Transverse colon (tissue), 4 donors: ENCODE data around the gene RET. TPM values are rescaled to one million over a fixed set of nuclear protein-coding genes. Genes with fewer than 3 reads are reported as not detected.

Experiments
- DNase-seq: peaks from one replicate; pipeline ENCODE4 v3.0.0-alpha.2; 2019
- H3K27ac ChIP-seq, 4 donors: fragments of 200-600 bp; sonication (generic); 2 replicates each; pipeline ENCODE4 v1.5.1; 2016 to 2018; ENCODE audit warnings: inconsistent platforms in 4 of 4
- H3K27me3 ChIP-seq: fragments of 200-600 bp; sonication (generic); 2 replicates; pipeline ENCODE4 v1.5.1; 2017; ENCODE audit warnings: inconsistent platforms
- H3K36me3 ChIP-seq, 4 donors: fragments of 200-600 bp; sonication (generic); 2 replicates each; pipeline ENCODE4 v1.5.1; 2017 to 2019; ENCODE audit warnings: inconsistent platforms in 4 of 4
- H3K4me1 ChIP-seq, 4 donors: fragments of 200-600 bp; sonication (generic); 2 replicates each; pipeline ENCODE4 v1.5.1; 2017 to 2020; ENCODE audit warnings: inconsistent platforms in 4 of 4
- H3K4me3 ChIP-seq, 4 donors: fragments of 200-600 bp; sonication (generic); 1 replicate in 1 of 4; 2 replicates in 3 of 4; pipeline versions ENCODE4 v1.5.1 to v1.6.1; 2017 to 2019; ENCODE audit warnings: inconsistent platforms in 4 of 4
- H3K9me3 ChIP-seq, 2 donors: fragments of 200-600 bp; sonication (generic); 2 replicates each; pipeline ENCODE4 v1.5.1; 2017 to 2019; ENCODE audit warnings: inconsistent platforms in 2 of 2
- EP300 ChIP-seq: sonication (generic); formaldehyde crosslinking; IDR thresholded peaks from one replicate; pipeline ENCODE4 v1.6.1; 2017; ENCODE audit warnings: antibody characterized with exemption, low read depth
- POLR2A ChIP-seq: fragments of 450-650 bp; IDR thresholded peaks from one replicate; pipeline ENCODE4 v1.6.1; 2016; ENCODE audit warnings: antibody characterized with exemption, mild to moderate bottlenecking, moderate library complexity
- POLR2AphosphoS5 ChIP-seq, 3 donors: sonication (generic); formaldehyde crosslinking; IDR thresholded peaks; one replicate each; pipeline ENCODE4 v1.6.1; 2016; ENCODE audit warnings: antibody characterized with exemption in 3 of 3
- WGBS, 2 donors: methylation state at CpG; one replicate each; pipeline ENCODE4 v1.1.5; 2018; ENCODE audit warnings: low coverage in 1 of 2; 5-methylcytosine and 5-hydroxymethylcytosine counted together
- in situ Hi-C, 4 donors: fragments of 200-750 bp; cut with MboI; loops; one replicate each; pipeline versions ENCODE4 v1.15.0 to v1.15.1; 2017; ENCODE audit warnings: low sequenced_read_pairs in 3 of 4, low pct_ligation_motif_present in 1 of 4, low pct_unique_long_range_greater_than_20kb in 1 of 4
- intact Hi-C: fragments of 100-400 bp; cut with DNase I; formaldehyde crosslinking; loops from one replicate; pipeline ENCODE4 v1.15.1; 2023; ENCODE audit warnings: low total_unique reads
- total RNA-seq, 4 donors: library from RNA; depleted of rRNA; stranded (reverse); fragments of >200 nt; gene quantifications; one replicate each; pipeline ENCODE4 v1.1.0, GENCODE V29; 2016
- TF ChIP-seq, protein P1 (sequence below), 5 experiments: fragments of 200-600 bp in 3 of 5; fragments of 450-650 bp in 2 of 5; sonication (generic) in 3 of 5; IDR thresholded peaks; 1 replicate in 2 of 5; 2 replicates in 3 of 5; pipeline ENCODE4 v1.5.1; 2016 to 2017; ENCODE audit warnings: antibody characterized with exemption in 5 of 5, inconsistent platforms in 3 of 5, mild to moderate bottlenecking in 2 of 5, moderate library complexity in 1 of 5

RET gene
- total RNA-seq, 4 donors from 2014 or later, result 0.37 to 5.6 (median 1.4) TPM

DNA sequence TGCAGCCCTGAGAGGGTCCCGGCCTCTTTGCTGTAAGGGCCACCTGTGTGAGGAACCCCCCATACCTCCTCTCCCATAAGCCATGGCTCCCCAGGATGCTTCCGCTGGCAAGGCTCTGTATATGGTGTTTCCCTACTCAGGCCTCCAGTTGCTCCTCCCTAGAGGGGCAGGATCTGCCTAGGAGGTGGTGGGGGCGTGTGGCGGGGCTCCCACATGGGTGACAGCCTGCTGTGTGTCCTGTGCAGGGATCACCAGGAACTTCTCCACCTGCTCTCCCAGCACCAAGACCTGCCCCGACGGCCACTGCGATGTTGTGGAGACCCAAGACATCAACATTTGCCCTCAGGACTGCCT lies 35.7 kb downstream of the RET start:
- 90% methylated on average over 7 of the region's 7 CpGs; no CpG with 5 or more reads in 1 of the 2 donors for WGBS, 2 donors
- no peaks in the 10 kb centered on the region for H3K9me3 ChIP-seq
- H3K4me1 ChIP-seq, result no peaks in the 10 kb centered on the region
- intact Hi-C loops (no loop called here), in situ Hi-C loops (loop anchor here in 1 of 4 donors (25.0 kb wide), 1 partner anchor 250 kb away; no protein-coding TSS in a partner anchor)
- no peaks in the 10 kb centered on the region for H3K27me3 ChIP-seq
- H3K36me3 ChIP-seq, result no peaks in the 10 kb centered on the region
- H3K27ac ChIP-seq, result no peak overlapping the region
- H3K4me3 ChIP-seq, result no peak overlapping the region
- TF ChIP-seq, protein P1, sequence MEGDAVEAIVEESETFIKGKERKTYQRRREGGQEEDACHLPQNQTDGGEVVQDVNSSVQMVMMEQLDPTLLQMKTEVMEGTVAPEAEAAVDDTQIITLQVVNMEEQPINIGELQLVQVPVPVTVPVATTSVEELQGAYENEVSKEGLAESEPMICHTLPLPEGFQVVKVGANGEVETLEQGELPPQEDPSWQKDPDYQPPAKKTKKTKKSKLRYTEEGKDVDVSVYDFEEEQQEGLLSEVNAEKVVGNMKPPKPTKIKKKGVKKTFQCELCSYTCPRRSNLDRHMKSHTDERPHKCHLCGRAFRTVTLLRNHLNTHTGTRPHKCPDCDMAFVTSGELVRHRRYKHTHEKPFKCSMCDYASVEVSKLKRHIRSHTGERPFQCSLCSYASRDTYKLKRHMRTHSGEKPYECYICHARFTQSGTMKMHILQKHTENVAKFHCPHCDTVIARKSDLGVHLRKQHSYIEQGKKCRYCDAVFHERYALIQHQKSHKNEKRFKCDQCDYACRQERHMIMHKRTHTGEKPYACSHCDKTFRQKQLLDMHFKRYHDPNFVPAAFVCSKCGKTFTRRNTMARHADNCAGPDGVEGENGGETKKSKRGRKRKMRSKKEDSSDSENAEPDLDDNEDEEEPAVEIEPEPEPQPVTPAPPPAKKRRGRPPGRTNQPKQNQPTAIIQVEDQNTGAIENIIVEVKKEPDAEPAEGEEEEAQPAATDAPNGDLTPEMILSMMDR (IDR thresholded peaks at IDR 0.05), result no peak
- TF ChIP-seq POLR2AphosphoS5 (IDR thresholded peaks at IDR 0.05) (no peak), POLR2A (no peak), EP300 (no peak)
- no peak for DNase-seq

DNA sequence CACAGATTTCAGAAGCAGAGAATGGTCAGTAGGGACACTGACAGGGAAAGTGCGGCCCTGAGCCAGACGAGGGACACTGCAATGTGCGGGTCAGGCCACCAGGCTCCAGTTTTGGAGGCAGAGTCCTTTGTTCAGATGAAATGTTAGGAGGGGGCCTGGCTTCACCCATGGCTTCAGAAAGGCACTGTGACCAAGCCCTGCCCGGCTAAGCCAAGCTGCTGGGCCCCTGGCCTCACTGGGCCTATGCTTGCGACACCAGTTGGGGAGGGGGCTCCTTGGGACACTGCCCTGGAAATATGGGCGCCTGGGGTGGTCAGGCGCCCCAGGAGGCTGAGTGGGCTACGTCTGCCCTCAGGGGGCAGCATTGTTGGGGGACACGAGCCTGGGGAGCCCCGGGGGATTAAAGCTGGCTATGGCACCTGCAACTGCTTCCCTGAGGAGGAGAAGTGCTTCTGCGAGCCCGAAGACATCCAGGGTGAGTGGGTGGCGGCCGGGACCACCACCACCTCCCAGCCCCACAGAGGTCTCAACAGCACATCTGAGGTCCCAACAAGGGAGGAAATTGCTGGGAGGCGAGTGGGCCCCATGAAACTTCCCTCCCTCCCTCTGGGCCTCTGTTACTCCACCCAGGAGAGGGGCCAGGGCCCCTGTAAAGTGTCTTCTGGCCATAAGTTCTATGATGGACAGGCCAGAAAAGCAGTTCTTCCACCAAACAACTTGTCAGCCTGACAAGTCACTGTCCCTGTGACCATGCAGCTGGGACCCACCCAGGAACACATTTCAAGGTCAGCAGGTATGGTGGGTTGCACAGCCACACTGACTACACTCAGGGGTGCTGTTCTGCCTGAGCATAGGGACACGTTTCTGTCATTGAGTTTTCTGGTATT lies 36.6 kb downstream of the RET start:
- no peak overlapping the region for H3K4me3 ChIP-seq
- no peaks in the 10 kb centered on the region for H3K36me3 ChIP-seq
- intact Hi-C loops, result no loop called here
- in situ Hi-C loops, result loop anchor here in 1 of 4 donors (25.0 kb wide), 1 partner anchor 251 kb away; no protein-coding TSS in a partner anchor
- H3K27me3 ChIP-seq, result no peaks in the 10 kb centered on the region
- H3K4me1 ChIP-seq, result no peaks in the 10 kb centered on the region
- whole genome bisulfite sequencing, 2 donors, result 83 to 93% methylated on average over 3 to 16 of the region's 16 CpGs
- no peaks in the 10 kb centered on the region for H3K9me3 ChIP-seq
- no peak overlapping the region for H3K27ac ChIP-seq
- TF ChIP-seq, protein P1 (IDR thresholded peaks at IDR 0.05), result no peak
- no peak for TF ChIP-seq EP300
- TF ChIP-seq POLR2AphosphoS5 (IDR thresholded peaks at IDR 0.05), result no peak
- no peak for TF ChIP-seq POLR2A
- DNase-seq, result no peak

DNA sequence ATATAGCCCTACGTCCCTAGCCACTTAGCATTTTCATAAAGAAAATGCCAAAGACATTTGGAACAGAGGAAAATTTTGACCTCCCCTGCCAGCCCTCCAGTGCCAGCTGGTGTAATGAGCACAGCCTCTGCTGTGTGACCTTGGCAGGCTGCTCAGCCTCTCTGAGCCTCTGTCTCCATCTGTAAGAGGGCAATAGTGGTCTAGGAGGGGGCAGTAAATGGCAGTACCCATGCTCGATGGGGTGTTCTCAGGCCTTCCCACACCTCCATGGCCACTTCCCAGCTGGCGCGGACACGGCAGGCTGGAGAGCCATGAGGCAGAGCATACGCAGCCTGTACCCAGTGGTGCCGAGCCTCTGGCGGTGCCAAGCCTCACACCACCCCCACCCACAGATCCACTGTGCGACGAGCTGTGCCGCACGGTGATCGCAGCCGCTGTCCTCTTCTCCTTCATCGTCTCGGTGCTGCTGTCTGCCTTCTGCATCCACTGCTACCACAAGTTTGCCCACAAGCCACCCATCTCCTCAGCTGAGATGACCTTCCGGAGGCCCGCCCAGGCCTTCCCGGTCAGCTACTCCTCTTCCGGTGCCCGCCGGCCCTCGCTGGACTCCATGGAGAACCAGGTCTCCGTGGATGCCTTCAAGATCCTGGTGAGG lies 37.3 kb downstream of the RET start:
- H3K4me3 ChIP-seq, result no peak overlapping the region
- DNase-seq, result no peak
- TF ChIP-seq POLR2A, result no peak
- TF ChIP-seq, protein P1 (IDR thresholded peaks at IDR 0.05), result no peak
- TF ChIP-seq EP300, result no peak
- TF ChIP-seq POLR2AphosphoS5 (IDR thresholded peaks at IDR 0.05), result no peak
- H3K27me3 ChIP-seq, result no peaks in the 10 kb centered on the region
- 94% methylated on average over 20 of the region's 24 CpGs; no CpG with 5 or more reads in 1 of the 2 donors for WGBS, 2 donors
- intact Hi-C loops (no loop called here), in situ Hi-C loops (loop anchor here in 1 of 4 donors (25.0 kb wide), 1 partner anchor 252 kb away; no protein-coding TSS in a partner anchor)
- no peaks in the 10 kb centered on the region for H3K36me3 ChIP-seq
- H3K9me3 ChIP-seq, result no peaks in the 10 kb centered on the region
- H3K4me1 ChIP-seq, result no peaks in the 10 kb centered on the region
- no peak overlapping the region for H3K27ac ChIP-seq
